ENCODE measurements around the gene LONP1.

LONP1 gene

DNA sequence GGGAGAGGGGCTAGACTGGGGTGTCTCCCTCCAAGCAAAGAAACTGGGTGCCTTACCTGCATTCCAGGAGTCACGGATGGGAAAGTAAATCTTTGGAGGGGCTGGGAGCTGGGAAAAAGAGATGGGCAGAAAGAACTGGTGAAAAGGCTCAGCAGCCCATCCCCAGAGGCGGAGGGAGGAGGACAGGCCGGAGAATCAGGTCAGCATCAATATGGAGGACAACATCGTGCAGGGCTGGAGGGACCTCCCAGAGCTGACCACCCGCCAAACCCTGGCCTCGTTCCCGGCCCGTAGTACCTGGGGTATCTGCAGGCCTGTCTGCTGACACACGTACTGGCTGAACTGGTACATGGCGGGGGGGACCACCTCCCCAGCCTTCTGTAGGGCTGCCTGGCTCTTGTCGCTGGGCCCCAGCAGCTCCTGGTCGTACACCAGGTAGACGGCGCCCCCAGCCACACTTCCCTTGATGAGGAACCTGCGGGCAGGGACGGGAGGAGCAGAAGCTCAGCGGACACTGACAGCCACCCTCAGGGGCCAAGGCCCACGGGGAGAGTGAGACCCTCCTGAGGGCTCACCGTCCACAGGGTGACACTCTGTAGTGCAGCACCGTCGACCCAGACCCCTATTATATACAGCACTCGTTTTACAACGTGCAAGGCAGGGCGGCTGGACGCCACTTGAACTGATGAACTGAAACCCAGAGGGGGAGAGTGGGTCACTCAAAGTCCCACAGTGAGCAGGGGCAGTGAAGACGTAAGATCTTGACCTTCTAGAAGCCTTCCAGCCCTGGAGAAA is 40.5 kb downstream of the LONP1 start:
- DNase-seq (ENCODE audit: low read depth, low spot score), result no peak

DNA sequence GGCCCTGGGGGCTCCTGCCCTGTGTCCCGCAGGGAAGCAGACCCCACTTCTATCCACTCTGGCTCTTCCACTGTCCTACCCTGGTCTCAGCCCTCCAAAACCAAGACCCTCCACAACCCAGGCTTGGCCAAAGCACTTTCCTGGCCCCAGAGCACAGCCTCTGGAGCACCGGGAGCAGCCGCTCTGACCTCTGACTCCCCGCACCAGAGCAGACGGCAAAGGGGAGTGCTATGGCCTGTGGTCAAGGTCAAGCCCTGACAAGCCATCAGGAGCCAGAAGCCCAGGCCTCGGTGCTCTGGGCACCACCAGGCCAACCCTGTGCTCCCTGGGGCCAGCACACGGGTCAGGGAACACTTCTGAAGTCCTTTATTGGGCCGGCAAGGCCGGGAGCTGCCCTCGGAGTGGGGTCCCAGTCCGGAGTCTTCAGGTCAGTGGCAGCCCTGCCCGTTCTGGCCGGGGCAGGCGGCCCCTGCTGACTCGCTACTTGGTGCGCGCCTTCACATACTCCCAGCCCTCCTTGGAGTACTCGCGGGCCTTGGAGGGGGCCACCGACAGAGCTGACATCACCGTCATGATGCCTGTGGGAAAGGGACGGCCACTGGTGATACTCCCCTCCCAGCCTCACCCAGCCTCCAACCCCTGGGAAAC is 41.8 kb downstream of the LONP1 start:
- no peak for DNase-seq (ENCODE audit: low read depth, low spot score)

DNA sequence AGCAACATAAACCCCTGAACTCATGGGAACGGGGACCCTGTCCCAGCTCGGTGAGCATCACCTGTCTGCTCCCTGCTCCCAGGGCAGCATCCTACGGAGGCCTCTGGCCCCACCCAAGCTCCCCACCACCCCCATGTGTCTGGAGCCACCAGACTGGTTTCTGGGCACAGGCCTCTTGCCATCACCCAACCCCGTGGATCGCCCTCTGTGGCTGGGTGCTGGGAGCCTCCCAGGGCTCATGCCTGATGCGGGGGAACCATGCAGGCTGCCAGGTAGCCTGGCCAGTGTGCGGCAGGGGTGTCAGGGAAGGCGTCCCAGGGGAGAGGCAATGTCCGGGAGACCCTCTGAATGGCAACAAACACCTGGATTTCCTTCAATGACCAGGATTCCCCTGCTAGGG is 42.4 kb downstream of the LONP1 start:
- DNase-seq (ENCODE audit: low read depth, low spot score), result no peak

DNA sequence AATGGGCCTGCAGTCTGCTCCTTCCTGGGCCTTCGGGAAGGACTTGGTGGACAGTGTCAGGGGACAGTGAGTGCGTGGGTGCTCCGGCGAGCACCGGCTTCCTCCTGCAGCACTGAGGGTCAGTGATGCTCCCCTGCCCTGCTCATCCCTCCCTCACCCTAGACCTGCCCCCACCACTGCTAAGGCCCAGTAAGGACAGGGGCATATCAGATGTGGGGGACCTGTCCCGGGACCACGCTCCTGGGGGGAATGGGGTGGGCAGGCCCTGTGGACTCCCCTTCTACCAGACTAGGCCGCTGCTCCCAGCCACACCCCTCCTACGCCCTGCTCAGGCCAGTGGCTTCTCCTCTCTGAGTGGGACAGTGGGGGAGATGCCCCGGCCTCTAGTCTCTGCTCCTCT is 42.8 kb downstream of the LONP1 start:
- no peak for DNase-seq (ENCODE audit: low read depth, low spot score)

DNA sequence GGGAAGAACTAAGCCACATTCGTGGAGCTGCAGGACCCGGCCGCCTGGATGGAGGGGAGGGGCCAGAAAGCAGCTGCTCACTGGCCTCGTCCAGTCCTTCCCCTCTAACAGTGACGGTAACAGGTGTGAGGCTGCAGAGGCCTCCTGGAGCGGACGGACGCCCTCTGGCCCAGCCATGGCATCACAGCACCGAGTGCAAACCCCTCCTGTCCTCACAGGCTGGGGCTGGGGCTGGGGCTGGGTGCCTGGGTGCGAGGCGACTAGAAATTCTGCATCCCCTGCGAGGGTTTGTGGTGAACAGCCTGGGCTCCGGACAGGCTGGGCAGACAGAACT is 43.2 kb downstream of the LONP1 start:
- DNase-seq (ENCODE audit: low read depth, low spot score), result no peak

DNA sequence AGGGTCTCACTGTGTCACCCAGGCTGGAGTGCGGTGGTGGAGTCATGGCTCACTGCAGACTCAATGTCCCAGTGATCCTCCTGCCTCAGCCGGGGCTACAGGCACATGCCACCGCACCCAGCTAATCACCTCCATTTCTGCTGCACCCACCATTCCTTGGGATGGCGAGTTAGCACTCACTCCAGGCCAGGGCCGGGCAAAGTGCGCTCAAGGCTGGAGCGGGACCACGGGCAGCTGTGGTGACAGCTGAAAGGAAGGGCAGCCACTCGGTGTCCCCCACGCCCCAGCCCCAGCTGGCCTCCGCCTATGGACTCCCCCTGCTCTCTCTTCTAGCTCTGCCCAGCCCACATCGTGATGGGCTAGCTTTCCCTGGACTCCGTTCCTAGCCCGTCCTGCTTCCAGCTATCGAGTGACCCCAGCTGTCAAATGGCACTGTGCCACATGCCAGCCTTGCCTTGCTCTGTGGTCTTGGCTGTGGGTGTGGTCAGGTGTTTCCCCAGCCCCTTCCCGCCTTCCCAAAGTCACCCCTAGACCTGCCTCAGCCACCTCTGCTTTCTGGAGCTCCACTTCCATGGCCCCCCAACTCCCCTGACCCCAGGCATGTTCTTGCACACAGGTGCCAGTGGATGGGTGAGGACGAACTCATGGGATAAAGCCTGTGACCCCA is 43.7 kb downstream of the LONP1 start:
- DNase-seq (ENCODE audit: low read depth, low spot score), result no peak

DNA sequence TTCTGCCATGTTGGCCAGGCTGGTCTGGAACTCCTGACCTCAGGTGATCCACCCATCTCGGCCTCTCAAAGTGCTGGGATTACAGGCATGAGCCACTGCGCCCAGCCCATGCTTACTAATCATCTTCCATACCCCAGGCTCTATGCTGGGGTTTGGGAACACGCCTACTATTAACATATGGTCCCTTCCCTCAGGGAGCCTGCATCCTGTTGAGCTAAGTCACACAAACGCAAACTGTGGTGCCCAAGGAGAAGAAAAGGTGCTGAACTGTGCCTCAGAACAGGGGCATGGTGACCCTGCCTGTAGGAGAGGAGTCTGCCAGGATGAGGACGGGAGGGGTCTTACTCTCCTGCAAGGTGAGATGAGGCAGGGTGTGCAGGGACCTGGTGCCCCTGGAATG is 45.2 kb downstream of the LONP1 start:
- no peak for DNase-seq (ENCODE audit: low read depth, low spot score)

DNA sequence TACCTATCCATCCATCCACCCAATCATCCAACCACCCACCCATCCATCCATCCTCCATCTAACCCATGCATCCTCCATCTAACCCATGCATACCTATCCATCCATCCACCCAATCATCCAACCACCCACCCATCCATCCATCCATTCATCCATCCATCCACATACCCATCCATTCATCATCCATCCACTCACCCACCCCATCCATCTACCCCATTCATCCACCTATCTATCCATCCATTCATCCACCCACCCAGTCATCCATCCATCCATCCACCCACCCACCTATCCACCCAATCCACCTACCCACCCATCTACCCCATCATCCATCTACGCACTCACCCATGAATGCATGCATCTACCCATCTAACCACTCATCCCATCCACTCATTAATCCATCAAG is 46.2 kb downstream of the LONP1 start:
- no peak for DNase-seq (ENCODE audit: low read depth, low spot score)

DNA sequence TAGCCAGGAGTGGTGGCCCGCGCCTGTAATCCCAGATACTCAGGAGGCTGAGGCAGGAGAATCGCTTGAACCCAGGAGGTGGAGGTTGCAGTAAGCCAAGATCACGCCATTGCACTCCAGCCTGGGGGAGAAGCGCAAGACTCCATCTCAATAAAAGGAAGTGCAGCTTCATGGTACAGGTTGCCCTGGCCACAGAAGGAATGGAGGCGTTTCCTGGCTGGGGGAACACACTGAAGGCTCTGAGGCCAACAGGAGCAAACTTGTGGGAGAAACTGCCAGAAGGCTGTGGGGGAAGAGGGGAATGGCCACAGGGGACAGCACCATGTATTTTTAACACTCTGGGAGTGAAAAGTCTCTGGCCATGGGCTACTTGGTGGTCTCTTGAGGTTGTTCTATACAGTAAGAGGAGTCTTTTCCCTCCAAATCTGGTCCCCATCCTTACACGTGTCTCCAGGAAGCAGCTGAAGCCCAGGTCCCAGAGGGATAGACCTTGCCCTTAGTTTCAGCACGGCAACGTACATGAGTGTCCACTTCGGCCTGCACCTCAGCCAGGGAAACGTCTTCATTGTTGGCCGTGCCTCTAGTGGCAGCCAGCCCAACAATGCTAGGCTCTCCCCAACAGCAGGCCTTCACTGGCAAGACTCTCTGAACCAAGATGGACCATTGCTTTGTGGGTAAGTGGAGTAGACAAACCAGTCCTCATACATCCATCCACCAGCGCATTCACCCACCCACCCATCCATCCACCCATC is 47.1 kb downstream of the LONP1 start:
- no peak for DNase-seq (ENCODE audit: low read depth, low spot score)

DNA sequence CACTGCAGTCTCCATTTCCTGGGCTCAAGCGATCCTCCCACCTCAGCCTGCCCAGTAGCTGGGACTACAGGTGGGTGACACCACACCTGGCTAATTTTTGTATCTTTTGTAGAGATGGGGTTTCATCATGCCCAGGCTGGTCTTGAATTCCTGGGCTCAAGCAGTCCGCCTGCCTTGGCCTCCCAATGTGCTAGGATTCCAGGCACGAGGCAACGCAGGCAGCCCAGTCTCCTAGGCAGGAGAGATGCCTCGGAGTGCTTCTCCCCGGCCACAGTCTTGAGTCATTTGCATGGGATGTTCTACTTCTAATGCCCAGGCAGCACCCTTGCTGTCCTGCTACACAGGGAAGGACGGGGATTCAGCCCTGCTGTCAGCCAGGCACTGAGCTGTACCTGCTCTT is 48.3 kb downstream of the LONP1 start:
- no peak for DNase-seq (ENCODE audit: low read depth, low spot score)

DNA sequence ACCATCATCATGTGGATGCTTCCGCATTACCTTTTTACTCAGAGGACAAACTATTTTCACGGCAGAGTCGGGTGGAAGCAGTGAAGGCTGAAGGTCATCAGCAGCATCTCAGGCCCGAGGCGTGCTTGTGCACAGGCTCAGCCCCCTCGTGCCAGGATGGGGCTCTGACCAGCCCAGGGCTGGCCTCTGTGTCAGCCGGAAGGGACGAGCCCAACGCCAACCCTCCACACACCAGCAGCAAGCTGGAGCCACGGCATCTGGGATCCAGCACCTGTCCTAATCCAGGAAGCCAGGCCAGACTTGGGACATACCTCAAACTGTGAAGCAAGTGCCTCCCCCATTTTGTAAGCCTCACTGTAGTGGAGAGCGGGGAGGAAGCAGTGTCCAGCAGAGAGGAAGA is 50.7 kb downstream of the LONP1 start:
- DNase-seq (ENCODE audit: low read depth, low spot score), result no peak

DNA sequence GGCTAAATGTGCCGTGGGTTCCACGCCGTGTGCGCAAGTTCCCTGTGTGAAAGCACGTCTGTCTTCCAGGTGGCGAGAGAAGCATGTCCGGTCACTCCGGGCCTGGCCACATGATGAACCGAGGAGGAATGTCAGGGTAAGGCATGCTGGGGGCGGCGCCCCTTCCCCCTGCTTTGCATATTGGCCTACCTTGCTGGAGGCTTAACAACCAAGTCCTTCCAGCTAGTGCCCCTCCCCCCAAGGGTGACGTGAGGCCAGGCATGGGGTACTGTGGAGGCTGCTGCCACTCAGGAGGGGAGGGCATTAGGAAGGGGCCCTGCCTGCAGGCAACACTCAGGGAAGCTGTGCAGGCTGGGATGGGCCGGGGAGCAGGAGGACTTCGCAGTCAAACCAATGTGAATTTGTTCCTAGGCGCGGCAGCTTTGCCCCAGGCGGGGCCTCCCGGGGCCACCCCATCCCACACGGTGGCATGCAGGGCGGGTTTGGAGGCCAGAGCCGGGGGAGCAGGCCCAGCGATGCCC is 52.1 kb downstream of the LONP1 start:
- DNase-seq (ENCODE audit: low read depth, low spot score), result no peak

DNA sequence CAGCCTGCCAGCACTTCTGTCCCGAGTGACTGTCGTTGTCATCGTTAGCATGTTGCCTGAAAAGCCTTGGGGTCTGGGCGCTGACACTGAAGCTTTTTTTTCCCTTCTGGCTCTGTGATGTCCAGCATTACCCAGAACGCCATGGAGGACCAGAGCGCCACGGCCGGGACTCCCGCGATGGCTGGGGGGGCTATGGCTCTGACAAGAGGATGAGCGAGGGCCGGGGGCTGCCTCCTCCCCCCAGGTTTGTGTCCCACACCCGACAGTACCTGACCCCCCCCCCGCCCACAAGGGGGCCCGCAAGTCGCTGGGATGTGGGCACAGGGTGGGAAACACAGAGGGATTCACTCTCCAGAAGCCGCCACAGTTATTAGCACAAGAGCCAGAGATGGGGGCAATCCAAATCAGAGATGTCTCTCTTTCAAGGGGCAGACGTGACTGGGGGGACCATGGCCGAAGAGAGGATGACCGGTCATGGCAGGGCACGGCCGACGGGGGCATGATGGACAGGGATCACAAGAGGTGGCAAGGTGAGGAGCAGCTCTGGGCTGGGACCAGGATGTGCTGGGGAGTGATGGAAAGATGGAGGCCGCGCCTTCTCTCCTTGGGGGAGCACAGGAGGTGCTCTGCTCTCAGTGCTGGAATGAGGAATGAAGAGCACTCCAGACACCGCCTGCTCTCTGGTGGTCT is 52.9 kb downstream of the LONP1 start:
- DNase-seq (ENCODE audit: low read depth, low spot score), result no peak

DNA sequence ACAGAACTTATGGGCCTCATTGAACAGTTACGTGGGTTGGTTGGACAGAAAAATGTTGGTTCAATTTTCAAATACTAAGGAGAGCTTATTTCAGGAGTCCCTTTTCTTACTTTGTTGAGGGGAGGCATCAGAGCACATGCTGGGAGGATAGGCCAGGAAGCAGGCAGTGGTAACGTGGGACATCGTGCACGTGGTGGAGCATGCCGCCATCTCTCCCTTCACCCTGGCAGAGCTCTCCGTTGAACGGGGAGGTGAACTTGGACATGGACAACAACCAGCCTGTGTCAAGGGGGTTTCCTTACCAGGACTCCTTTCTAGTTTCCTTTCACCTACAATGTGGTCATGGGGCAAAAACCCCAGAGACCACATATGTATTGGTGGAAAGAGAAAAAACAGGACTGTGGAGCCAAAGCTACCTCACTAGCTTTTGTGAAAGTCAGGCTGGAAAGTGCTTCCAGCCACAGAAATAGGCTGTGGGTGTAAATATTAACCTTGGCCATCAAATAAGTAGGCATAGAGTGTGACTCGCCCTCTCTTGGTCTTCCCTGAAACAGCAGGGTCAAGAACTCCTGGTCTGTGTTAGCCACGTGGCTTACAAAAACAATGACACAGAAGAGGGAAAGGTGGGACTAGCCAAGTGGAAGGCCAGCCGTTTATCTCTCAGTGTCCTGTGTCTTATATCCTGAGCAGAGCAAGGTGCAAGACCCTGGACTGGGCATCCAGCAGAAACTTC is 54.0 kb downstream of the LONP1 start:
- no peak for DNase-seq (ENCODE audit: low read depth, low spot score)

DNA sequence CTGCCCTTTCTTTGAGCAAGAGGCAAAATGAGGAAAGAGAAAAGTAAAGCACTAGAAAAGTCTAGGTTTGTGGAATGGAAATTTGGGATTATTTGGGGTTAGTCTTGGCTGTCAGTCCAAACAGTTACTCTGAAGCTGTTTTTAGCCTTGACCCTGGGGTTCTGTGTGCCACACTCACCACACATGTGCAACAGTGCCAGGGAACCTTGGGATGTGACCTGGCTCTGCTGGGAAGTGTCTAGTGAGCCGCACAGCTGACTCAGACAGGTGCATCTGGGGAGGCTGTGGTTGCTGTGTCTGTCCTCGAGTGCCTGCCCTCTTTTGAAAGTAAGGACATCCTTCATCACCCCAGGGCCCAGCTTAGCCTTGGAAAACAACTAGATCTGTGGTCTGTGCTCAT is 55.4 kb downstream of the LONP1 start:
- no peak for DNase-seq (ENCODE audit: low read depth, low spot score)

DNA sequence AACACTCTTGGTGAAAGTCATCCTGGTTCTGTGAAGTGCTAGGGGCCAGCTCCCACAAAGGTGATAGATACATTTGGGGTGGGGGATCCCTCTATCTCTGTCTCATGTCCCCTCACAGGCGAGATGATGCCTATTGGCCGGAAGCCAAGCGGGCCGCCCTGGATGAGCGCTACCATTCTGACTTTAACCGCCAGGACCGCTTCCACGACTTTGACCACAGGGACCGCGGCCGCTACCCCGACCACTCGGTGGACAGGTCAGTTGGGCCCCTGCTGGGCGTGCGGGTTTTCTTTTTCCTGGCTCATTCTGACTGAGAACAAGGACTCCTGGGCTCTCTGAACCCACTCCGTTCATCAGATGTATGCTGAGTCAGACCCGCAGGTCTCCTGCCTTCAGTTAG is 56.0 kb downstream of the LONP1 start:
- no peak for DNase-seq (ENCODE audit: low read depth, low spot score)

DNA sequence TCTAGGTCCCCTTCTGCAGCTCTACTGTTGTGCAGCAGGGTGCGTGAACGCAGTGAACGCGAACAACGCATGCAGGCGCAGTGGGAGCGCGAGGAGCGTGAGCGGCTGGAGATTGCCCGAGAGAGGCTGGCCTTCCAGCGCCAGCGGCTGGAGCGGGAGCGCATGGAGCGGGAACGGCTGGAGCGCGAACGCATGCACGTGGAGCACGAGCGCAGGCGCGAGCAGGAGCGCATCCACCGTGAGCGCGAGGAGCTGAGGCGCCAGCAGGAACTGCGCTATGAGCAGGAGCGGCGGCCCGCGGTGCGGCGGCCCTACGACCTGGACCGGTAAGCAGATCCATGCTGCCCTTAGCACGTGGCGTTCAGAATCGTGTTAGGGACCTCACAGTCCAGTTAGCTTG is 58.5 kb downstream of the LONP1 start:
- no peak for DNase-seq (ENCODE audit: low read depth, low spot score)

DNA sequence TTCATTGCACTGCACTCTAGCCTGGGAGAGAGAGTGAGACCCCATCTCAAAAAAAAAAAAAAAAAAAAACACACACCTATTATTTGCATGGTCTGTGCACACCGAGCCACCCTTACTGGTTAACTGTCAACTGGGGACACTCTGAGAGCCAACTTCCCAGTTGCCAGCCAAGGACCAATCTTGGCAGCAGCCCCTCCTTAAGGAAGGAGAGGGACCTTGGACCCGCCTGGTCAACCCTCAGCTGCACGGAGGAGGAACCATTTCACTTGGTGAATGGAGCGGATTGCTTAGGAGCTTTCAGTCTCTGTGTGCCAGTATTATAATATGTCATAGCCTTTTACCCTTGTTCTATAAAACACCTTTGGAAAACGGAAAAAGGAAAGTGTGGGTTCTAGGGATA is 64.5 kb downstream of the LONP1 start:
- no peak for DNase-seq (ENCODE audit: low read depth, low spot score)

DNA sequence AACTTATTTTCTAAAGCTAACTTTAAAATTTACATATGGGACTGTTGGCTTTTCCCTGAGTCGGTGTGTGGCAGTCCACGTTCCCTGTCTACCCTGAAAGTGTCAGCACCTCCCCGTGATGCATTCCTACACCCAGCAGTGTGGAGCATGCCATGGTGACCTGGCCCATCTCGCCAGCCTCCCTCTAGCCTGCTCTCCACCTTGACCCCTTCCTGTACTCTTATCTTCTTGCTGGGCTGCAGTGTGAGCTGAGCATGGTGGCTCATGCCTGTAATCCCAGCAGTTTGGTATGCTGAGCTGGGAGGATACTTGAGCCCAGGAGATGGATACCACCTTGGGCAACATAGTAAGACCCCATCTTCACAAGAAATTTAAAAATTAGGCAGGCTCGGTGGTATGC is 65.0 kb downstream of the LONP1 start:
- no peak for DNase-seq (ENCODE audit: low read depth, low spot score)

DNA sequence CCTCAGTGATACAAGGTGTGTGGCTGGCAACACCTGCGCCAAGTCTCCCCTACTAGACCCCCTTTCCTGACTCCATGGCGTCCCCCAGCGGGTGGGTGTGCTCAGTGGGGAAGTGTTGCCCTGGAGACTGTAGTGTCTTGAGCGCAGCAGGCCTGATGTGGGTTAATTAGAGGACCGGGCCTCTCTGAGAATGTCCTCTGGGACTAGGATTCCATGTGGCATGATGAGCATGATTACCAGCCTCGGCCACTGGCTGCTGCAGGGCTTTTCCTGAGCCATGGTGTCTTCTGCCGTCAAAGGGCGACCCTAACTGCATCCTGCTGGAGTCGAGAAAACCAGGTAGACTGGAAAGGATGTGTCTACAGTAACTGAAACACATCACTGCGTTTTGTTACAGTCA is 67.7 kb downstream of the LONP1 start:
- DNase-seq (ENCODE audit: low read depth, low spot score), result no peak

DNA sequence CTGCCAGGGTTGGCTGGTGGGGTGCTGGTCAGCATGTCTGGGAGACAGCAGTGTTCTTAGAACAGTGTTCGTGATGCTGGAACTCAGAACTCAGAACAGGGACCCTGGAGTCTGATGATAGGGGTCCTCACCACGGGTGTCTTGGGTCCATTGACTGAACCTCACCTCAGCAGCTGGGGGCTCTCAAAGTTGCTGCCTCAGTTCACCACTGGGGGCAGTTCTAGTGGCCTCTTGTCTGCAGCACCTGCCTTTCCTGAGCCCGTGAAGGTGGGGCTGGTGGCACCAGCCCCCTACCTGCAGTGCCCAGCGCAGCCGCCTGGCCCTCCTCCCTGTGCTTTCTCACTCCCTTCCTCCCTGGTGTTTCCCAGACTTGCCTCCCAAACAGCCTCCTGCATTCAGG is 68.6 kb downstream of the LONP1 start:
- DNase-seq (ENCODE audit: low read depth, low spot score), result no peak

Measured in smooth muscle cell of the brain vasculature (primary cell).